Measurements from ENCODE around the gene MCF2L.

The MCF2L gene

GRCh38 chr13:113140677-113141600 lies 171.9 kb downstream of the MCF2L start:
- TF ChIP-seq, protein P1, sequence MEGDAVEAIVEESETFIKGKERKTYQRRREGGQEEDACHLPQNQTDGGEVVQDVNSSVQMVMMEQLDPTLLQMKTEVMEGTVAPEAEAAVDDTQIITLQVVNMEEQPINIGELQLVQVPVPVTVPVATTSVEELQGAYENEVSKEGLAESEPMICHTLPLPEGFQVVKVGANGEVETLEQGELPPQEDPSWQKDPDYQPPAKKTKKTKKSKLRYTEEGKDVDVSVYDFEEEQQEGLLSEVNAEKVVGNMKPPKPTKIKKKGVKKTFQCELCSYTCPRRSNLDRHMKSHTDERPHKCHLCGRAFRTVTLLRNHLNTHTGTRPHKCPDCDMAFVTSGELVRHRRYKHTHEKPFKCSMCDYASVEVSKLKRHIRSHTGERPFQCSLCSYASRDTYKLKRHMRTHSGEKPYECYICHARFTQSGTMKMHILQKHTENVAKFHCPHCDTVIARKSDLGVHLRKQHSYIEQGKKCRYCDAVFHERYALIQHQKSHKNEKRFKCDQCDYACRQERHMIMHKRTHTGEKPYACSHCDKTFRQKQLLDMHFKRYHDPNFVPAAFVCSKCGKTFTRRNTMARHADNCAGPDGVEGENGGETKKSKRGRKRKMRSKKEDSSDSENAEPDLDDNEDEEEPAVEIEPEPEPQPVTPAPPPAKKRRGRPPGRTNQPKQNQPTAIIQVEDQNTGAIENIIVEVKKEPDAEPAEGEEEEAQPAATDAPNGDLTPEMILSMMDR (IDR thresholded peaks at IDR 0.05; ENCODE audit: control insufficient read depth, insufficient read depth, low read depth, low read length, missing control alignments): no peak
- H3K4me3 ChIP-seq (ENCODE audit: control insufficient read depth, low read depth, low read length): no peak overlapping the region
- DNase-seq (ENCODE audit: low read depth): no peak

GRCh38 chr13:113141601-113141970 lies 172.6 kb downstream of the MCF2L start:
- TF ChIP-seq, protein P1 (IDR thresholded peaks at IDR 0.05; ENCODE audit: control insufficient read depth, insufficient read depth, low read depth, low read length, missing control alignments): no peak
- no peak for DNase-seq (ENCODE audit: low read depth)
- H3K4me3 ChIP-seq (ENCODE audit: control insufficient read depth, low read depth, low read length): no peak overlapping the region

DNA sequence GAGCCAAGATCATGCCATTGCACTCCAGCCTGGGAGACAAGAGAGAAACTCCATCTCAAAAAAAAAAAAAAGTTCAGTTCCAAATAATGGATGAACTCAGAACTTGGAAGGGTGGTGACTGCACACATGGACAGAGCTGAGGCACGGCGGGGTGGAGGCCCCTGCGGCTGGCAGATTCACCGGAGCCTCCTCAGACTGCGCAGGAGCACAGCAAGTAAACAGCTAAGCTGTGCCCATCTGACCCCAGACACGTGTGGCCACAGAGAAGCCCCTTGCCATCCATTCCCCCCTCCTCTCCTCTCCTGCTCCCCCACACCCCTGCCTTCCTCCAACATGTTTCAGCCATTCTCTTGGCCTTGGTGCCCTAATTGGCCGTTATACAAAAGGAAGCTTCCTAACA lies 173.9 kb downstream of the MCF2L start:
- no peak overlapping the region for H3K4me3 ChIP-seq (ENCODE audit: control insufficient read depth, low read depth, low read length)
- no peak for DNase-seq (ENCODE audit: low read depth)
- TF ChIP-seq, protein P1 (IDR thresholded peaks at IDR 0.05; ENCODE audit: control insufficient read depth, insufficient read depth, low read depth, low read length, missing control alignments): no peak

DNA sequence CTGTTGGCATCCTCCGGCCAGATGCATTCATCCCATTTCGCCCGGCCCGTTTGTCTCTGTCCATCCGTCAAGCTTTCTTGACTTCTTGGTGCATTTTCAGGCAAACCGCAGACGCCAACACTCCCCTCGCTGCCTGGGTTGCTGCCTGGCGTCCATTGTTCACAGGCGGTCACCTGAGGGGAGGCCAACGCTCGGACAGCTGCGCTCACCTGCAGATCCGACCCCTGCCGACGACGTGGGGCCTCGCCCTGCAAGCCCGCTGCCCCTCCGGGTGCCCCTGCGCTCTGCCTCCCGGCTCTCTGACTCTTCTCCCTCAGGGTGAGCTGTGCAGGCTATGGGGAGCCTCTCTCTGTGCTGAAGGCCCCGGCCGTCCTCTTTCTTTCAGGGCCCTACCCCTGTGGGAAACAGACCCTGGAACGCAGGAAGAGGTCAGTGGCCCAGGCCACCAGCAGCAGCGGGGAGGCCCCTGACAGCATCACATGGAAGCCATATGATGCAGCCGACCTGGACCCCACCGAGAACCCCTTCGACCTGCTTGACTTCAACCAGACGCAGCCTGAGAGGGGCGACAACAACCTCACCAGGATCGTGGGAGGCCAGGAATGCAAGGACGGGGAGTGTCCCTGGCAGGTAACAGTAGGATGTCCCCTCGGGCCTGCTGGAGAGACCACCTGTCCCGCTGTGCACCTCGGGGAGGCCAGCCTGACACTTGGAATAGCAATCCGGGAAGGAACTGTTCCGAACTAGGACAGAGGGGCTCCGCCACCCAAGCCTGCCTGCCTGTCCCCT lies 174.6 kb downstream of the MCF2L start:
- TF ChIP-seq, protein P1 (IDR thresholded peaks at IDR 0.05; ENCODE audit: control insufficient read depth, insufficient read depth, low read depth, low read length, missing control alignments): no peak
- no peak overlapping the region for H3K4me3 ChIP-seq (ENCODE audit: control insufficient read depth, low read depth, low read length)
- DNase-seq (ENCODE audit: low read depth): no peak

GRCh38 chr13:113144255-113144629 lies 175.2 kb downstream of the MCF2L start:
- TF ChIP-seq, protein P1 (IDR thresholded peaks at IDR 0.05; ENCODE audit: control insufficient read depth, insufficient read depth, low read depth, low read length, missing control alignments): no peak
- H3K4me3 ChIP-seq (ENCODE audit: control insufficient read depth, low read depth, low read length): no peak overlapping the region
- DNase-seq (ENCODE audit: low read depth): no peak

- TF ChIP-seq, protein P1 (IDR thresholded peaks at IDR 0.05; ENCODE audit: control insufficient read depth, insufficient read depth, low read depth, low read length, missing control alignments): no peak
- H3K4me3 ChIP-seq (ENCODE audit: control insufficient read depth, low read depth, low read length): no peak overlapping the region
- DNase-seq (ENCODE audit: low read depth): no peak
Measured at GRCh38 chr13:113145496-113145895, 176.5 kb downstream of the MCF2L start.
